GM12801 (cell line): Measurements from ENCODE around the gene PLXNB3.

Source experiments
- CTCF ChIP-seq: IDR thresholded peaks from one replicate; pipeline ENCODE4 v1.5.1; 2011; ENCODE audit warnings: control low read depth; ENCODE audit not compliant: insufficient read length; ENCODE audit errors: extremely low read depth

PLXNB3 gene

DNA sequence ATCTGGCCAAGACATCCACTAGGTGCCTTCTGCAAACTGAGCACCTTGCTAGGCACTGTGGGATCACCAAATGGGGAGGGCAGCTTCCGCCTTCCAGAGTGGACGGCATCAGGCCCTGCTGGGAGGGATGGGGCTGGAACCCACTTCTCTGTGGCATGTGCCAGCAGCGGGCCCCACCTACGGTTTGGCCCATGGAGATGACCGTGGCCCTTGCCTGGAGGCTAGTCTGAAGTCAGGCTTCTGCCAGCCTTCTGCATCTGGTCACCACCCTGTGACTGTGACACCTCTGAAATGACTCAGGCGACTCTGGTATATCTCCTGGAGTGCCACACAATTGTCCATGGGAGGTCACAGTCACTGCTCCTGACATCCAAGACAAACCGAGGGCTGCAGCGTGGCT, 37.6 kb downstream of the PLXNB3 start:
- no peak for TF ChIP-seq CTCF

GRCh38 chrX:153802513-153803045, 38.5 kb downstream of the PLXNB3 start:
- no peak for TF ChIP-seq CTCF

GRCh38 chrX:153803211-153804099, 39.4 kb downstream of the PLXNB3 start:
- no peak for TF ChIP-seq CTCF

DNA sequence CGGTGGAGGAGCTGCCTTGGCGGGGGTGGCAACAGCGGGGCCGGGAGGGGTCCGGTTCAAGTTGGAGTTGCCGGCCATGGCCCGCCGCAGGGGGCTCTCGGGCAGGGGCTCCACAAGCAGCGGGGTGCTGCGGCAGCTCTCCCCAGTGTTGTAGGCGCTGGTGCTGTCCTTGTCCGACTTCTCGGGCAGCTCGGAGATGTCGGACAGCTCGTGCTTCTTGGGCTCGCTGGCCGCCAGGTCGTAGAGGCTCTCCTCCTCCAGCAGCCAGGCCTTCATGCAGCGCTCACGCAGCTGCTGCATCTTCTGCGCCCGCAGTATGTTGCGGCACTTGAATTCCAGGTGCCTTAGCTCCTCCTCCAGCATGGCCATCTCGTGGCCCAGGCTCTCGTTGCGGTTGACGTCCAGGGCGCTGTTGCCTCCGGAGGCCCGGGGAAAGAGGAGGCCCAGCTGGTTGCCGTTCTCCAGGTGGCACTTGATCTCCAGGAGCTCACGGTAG, 40.1 kb downstream of the PLXNB3 start:
- TF ChIP-seq CTCF = no peak

- no peak for TF ChIP-seq CTCF
Measured at GRCh38 chrX:153804621-153805020, 40.6 kb downstream of the PLXNB3 start.

GRCh38 chrX:153805436-153805835, 41.4 kb downstream of the PLXNB3 start:
- TF ChIP-seq CTCF = no peak

DNA sequence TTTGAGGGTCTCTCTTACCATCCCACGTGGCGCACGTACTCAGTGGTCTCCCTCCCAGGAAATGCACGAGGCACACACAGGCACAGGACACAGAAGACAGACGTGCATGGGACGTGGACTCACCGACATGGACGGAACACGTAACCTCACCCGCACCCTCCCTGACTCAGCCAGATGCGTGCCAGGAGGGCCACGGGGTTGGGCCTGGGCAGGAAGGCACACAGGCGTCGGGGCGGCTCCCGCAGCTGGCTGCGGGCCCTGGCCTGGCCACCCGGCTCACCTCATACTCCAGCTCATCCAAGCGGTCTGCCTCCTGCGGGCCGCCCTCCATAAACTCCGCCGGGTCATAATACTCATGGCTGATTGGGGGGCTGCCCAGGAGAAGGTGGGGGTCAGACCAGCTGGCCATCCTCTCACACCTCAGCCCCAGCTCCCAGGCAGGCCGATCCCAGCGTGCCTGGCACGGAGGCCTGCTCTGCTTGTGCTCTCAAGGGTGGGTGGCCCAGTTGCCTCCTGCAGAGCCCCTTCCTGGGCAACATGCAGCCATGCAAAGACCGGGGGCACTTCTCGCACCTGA, 43.0 kb downstream of the PLXNB3 start:
- TF ChIP-seq CTCF = no peak
